Body of pancreas (tissue), 4 donors: Measurements from ENCODE around the gene P3H1. TPM values are rescaled to one million over a fixed set of nuclear protein-coding genes. Genes with fewer than 3 reads are reported as not detected.
A peak's percentile ranks its signal among the peaks of the same experiment; 100 is the strongest.
"Not testable (repeated sequence)": the region's sequence is repeated elsewhere in the genome, so short reads cannot be mapped to it uniquely, and the experiment has no call there.

ENCODE experiments used
- ATAC-seq: fragments of 150-250 bp; one replicate; pipeline ENCODE4 v1.9.1; 2016
- DNase-seq, 4 donors: peaks; one replicate each; pipeline ENCODE4 v3.0.0-alpha.2; 2019
- H3K27ac ChIP-seq, 4 donors: fragments of 200-600 bp; sonication (generic); 1 replicate in 3 of 4; 2 replicates in 1 of 4; pipeline versions ENCODE4 v1.5.1 to v1.6.1; 2016 to 2019; ENCODE audit warnings: mild to moderate bottlenecking in 1 of 4, mixed read lengths in 1 of 4, moderate library complexity in 1 of 4
- H3K27me3 ChIP-seq, 2 donors: fragments of 200-600 bp; sonication (generic); one replicate each; pipeline ENCODE4 v1.6.0; 2016; ENCODE audit warnings: mild to moderate bottlenecking in 1 of 2
- H3K36me3 ChIP-seq, 2 donors: fragments of 200-600 bp; sonication (generic); replicated peaks in 1 of 2; 2 replicates each; pipeline ENCODE4 v1.5.1; 2016; ENCODE audit warnings: low read depth in 2 of 2; ENCODE audit not compliant: insufficient read depth in 1 of 2
- H3K4me1 ChIP-seq: fragments of 200-600 bp; sonication (generic); one replicate; pipeline ENCODE4 v1.6.0; 2016
- H3K4me3 ChIP-seq, 2 donors: fragments of 200-600 bp; sonication (generic); 1 replicate in 1 of 2; 2 replicates in 1 of 2; pipeline ENCODE4 v1.5.1; 2016 to 2019
- H3K9me3 ChIP-seq, 3 donors: fragments of 200-600 bp; sonication (generic); 1 replicate in 2 of 3; 2 replicates in 1 of 3; pipeline ENCODE4 v1.5.1; 2016
- CTCF ChIP-seq, 7 experiments: fragments of 450-650 bp in 4 of 7; fragments of 200-600 bp in 3 of 7; sonication (generic) in 3 of 7; IDR thresholded peaks; one replicate each; pipeline ENCODE4 v1.5.1; 2016 to 2019; ENCODE audit warnings: antibody characterized with exemption in 7 of 7
- POLR2A ChIP-seq, 3 donors: fragments of 450-650 bp; IDR thresholded peaks; one replicate each; pipeline ENCODE4 v1.6.1; 2016; ENCODE audit warnings: antibody characterized with exemption in 3 of 3, mild to moderate bottlenecking in 2 of 3
- WGBS, 2 donors: methylation state at CpG; one replicate each; pipeline ENCODE4 v1.1.5; 2017; 5-methylcytosine and 5-hydroxymethylcytosine counted together
- intact Hi-C: fragments of 100-400 bp; cut with DNase I; formaldehyde crosslinking; loops from one replicate; pipeline ENCODE4 v1.15.1; 2023
- total RNA-seq, 2 donors: library from RNA; depleted of rRNA; stranded (reverse); fragments of >200 nt; gene quantifications; one replicate each; pipeline ENCODE4 v1.1.0, GENCODE V29; 2016

The P3H1 gene
- total RNA-seq, 2 donors from 2014 or later, result 16.9 to 34.9 TPM

GRCh38 chr1:42720868-42721267 lies 46.0 kb downstream of the P3H1 start:
- Histone ChIP-seq H3K27ac (no peak overlapping the region), H3K27me3 (no peaks in the 10 kb centered on the region), H3K9me3 (no peaks in the 10 kb centered on the region), H3K36me3 (no peaks in the 10 kb centered on the region), H3K4me1 (peaks cover 3% of the 10 kb centered on the region), H3K4me3 (no peak overlapping the region)
- no peak for TF ChIP-seq POLR2A (IDR thresholded peaks at IDR 0.05)
- TF ChIP-seq CTCF (IDR thresholded peaks at IDR 0.05), result no peak
- DNase-seq (peak in 1 of 4 donors; percentile 17), ATAC-seq (no peak)
- 77 to 100% methylated on average over 1 of the region's 1 CpG for WGBS, 2 donors
- intact Hi-C loops, result no loop called here

GRCh38 chr1:42714441-42714840 lies 52.4 kb downstream of the P3H1 start:
- DNase-seq, ATAC-seq, H3K4me1 ChIP-seq, intact Hi-C loops, H3K9me3 ChIP-seq, H3K4me3 ChIP-seq, H3K27ac ChIP-seq, H3K36me3 ChIP-seq, H3K27me3 ChIP-seq: not testable (repeated sequence)

DNA sequence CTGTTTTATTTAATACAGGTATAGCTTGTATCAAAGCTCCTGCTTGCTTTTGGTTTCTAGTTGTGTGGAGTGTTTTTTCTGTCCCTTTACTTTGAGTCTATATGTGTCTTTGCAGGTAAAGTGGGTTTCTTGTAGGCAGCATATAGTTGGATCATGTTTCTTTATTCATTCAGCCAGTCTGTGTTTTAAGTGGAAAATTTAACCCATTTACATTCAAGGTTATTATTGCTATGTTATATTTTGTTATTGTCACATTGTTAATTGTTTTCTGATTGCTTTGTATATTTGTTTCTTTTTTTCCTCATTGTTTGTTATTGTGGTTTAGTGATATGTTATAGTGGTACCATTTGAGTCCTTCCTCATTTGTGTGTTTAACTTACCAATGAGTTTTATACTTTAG lies 53.5 kb downstream of the P3H1 start:
- no peak overlapping the region for H3K27ac ChIP-seq
- no peaks in the 10 kb centered on the region for H3K9me3 ChIP-seq
- TF ChIP-seq CTCF (IDR thresholded peaks at IDR 0.05) (no peak), POLR2A (IDR thresholded peaks at IDR 0.05) (no peak)
- no peaks in the 10 kb centered on the region for H3K27me3 ChIP-seq
- H3K36me3 ChIP-seq, result peaks cover 0 to 2% of the 10 kb centered on the region in 2 donors
- intact Hi-C loops, result no loop called here
- H3K4me1 ChIP-seq, result no peaks in the 10 kb centered on the region
- no peak for ATAC-seq
- no peak overlapping the region for H3K4me3 ChIP-seq
- no peak for DNase-seq

GRCh38 chr1:42712808-42713207 lies 54.0 kb downstream of the P3H1 start:
- DNase-seq, H3K9me3 ChIP-seq, H3K4me1 ChIP-seq, intact Hi-C loops, H3K36me3 ChIP-seq, H3K27ac ChIP-seq, H3K27me3 ChIP-seq, H3K4me3 ChIP-seq, ATAC-seq: not testable (repeated sequence)
- 73 to 79% methylated on average over 3 of the region's 3 CpGs for WGBS, 2 donors

GRCh38 chr1:42703888-42704464 lies 62.9 kb downstream of the P3H1 start:
- no peak for DNase-seq
- 87 to 90% methylated on average over 7 of the region's 7 CpGs for WGBS, 2 donors
- H3K36me3 ChIP-seq, result peaks cover 8 to 29% of the 10 kb centered on the region in 2 donors
- no peaks in the 10 kb centered on the region for H3K27me3 ChIP-seq
- no peaks in the 10 kb centered on the region for H3K4me1 ChIP-seq
- no peak overlapping the region for H3K4me3 ChIP-seq
- TF ChIP-seq POLR2A (IDR thresholded peaks at IDR 0.05), result no peak
- TF ChIP-seq CTCF (IDR thresholded peaks at IDR 0.05), result no peak
- H3K27ac ChIP-seq, result no peak overlapping the region
- intact Hi-C loops, result no loop called here
- no peak for ATAC-seq
- H3K9me3 ChIP-seq, result no peaks in the 10 kb centered on the region

- ATAC-seq (no peak), DNase-seq (no peak)
- Histone ChIP-seq H3K27ac (no peak overlapping the region), H3K36me3 (peaks cover 8 to 36% of the 10 kb centered on the region in 2 donors), H3K27me3 (no peaks in the 10 kb centered on the region), H3K9me3 (no peaks in the 10 kb centered on the region), H3K4me3 (no peak overlapping the region), H3K4me1 (no peaks in the 10 kb centered on the region)
- intact Hi-C loops, result no loop called here
- TF ChIP-seq CTCF (IDR thresholded peaks at IDR 0.05) (no peak), POLR2A (IDR thresholded peaks at IDR 0.05) (no peak)
Observed at GRCh38 chr1:42700006-42700405, 66.8 kb downstream of the P3H1 start.
